Activated CD4-positive, alpha-beta T cell treated with anti-CD3 and anti-CD28 coated beads for 4 hours (primary cell): ENCODE data around the gene CLRN1.
"Not testable (repeated sequence)": the region's sequence is repeated elsewhere in the genome, so short reads cannot be mapped to it uniquely, and the experiment has no call there.

Source experiments
- DNase-seq, 2 donors: peaks; one replicate each; pipeline ENCODE4 v3.0.0-alpha.2; 2020

CLRN1 gene

GRCh38 chr3:150972366-150973071, at the start of gene CLRN1:
CLRN1 (minus strand) TSS chr3:150972727; CDS start chr3:150972708, 19 bp downstream.
- DNase-seq = no peak

- DNase-seq = no peak
Measured at GRCh38 chr3:151016478-151016795, 43.9 kb upstream of the CLRN1 start.

- no peak for DNase-seq
Measured at GRCh38 chr3:151015767-151016477, 43.4 kb upstream of the CLRN1 start.

- no peak for DNase-seq
Measured at GRCh38 chr3:151015181-151015580, 42.7 kb upstream of the CLRN1 start.

- DNase-seq = no peak
Measured at GRCh38 chr3:151014501-151015018, 42.0 kb upstream of the CLRN1 start.

- DNase-seq = no peak
Measured at GRCh38 chr3:151012753-151013152, 40.2 kb upstream of the CLRN1 start.

- DNase-seq = no peak
Measured at GRCh38 chr3:151011427-151011826, 38.9 kb upstream of the CLRN1 start.

- DNase-seq = no peak
Measured at GRCh38 chr3:151009981-151010380, 37.5 kb upstream of the CLRN1 start.

GRCh38 chr3:151009430-151009829, 36.9 kb upstream of the CLRN1 start:
- DNase-seq = no peak

GRCh38 chr3:151008699-151009098, 36.2 kb upstream of the CLRN1 start:
- DNase-seq = no peak

- DNase-seq = no peak
Measured at GRCh38 chr3:151003768-151004134, 31.2 kb upstream of the CLRN1 start.

- DNase-seq = no peak
Measured at GRCh38 chr3:151003029-151003767, 30.7 kb upstream of the CLRN1 start.

- DNase-seq = no peak
Measured at GRCh38 chr3:151002003-151002981, 29.8 kb upstream of the CLRN1 start.

- no peak for DNase-seq
Measured at GRCh38 chr3:150998996-150999395, 26.5 kb upstream of the CLRN1 start.

- DNase-seq = no peak
Measured at GRCh38 chr3:150996731-150997130, 24.2 kb upstream of the CLRN1 start.

GRCh38 chr3:150995510-150995909, 23.0 kb upstream of the CLRN1 start:
- DNase-seq = no peak

- DNase-seq = no peak
Measured at GRCh38 chr3:150989208-150989607, 16.7 kb upstream of the CLRN1 start.

GRCh38 chr3:150988395-150988794, 15.9 kb upstream of the CLRN1 start:
- not testable (repeated sequence) for DNase-seq

- DNase-seq = no peak
Measured at GRCh38 chr3:150985711-150986110, 13.2 kb upstream of the CLRN1 start.

- no peak for DNase-seq
Measured at GRCh38 chr3:150984066-150984465, 11.5 kb upstream of the CLRN1 start.

GRCh38 chr3:150978566-150979148, 6.1 kb upstream of the CLRN1 start:
- DNase-seq = no peak

GRCh38 chr3:150975992-150976368, 3.5 kb upstream of the CLRN1 start:
- DNase-seq = no peak
